Psoas muscle (tissue), 8 donors: ENCODE measurements around the gene TNS3. TPM values are rescaled to one million over a fixed set of nuclear protein-coding genes. Genes with fewer than 3 reads are reported as not detected.
A peak's percentile ranks its signal among the peaks of the same experiment; 100 is the strongest.

Experiments
- ATAC-seq, 4 donors: fragments of 200-7000 bp; cut with Tn5 transposase; one replicate each; pipeline ENCODE4 v1.9.1; 2020; ENCODE audit warnings: moderate library complexity in 3 of 4, mild to moderate bottlenecking in 2 of 4
- DNase-seq, 2 donors: peaks; one replicate each; pipeline ENCODE4 v3.0.0-alpha.2; 2020
- H3K27ac ChIP-seq: fragments of 200-600 bp; one replicate; pipeline ENCODE4 v1.8.0; 2022
- H3K27me3 ChIP-seq, 3 donors: fragments of 200-600 bp in 1 of 3; one replicate each; pipeline versions ENCODE4 v1.6.1 to v1.8.0; 2013 to 2022; ENCODE audit warnings: low read length in 2 of 3, mild to moderate bottlenecking in 2 of 3, moderate library complexity in 1 of 3; ENCODE audit not compliant: insufficient read depth in 3 of 3
- H3K36me3 ChIP-seq, 2 donors: fragments of 200-600 bp in 1 of 2; one replicate each; pipeline versions ENCODE4 v1.6.1 to v1.8.0; 2013 to 2022; ENCODE audit warnings: low read depth in 1 of 2, mild to moderate bottlenecking in 1 of 2, moderate library complexity in 1 of 2; ENCODE audit not compliant: insufficient read depth in 1 of 2
- H3K4me1 ChIP-seq: fragments of 200-600 bp; one replicate; pipeline ENCODE4 v1.8.0; 2022
- H3K4me3 ChIP-seq: fragments of 200-600 bp; one replicate; pipeline ENCODE4 v1.8.0; 2022; ENCODE audit warnings: mild to moderate bottlenecking
- H3K9me3 ChIP-seq: fragments of 200-600 bp; one replicate; pipeline ENCODE4 v1.8.0; 2022
- WGBS, 3 donors: extraction: QIAGEN DNeasy Blood & Tissue Kit; methylation state at CpG; one replicate each; pipeline versions ENCODE4 v1.1.6 to v1.1.7; 2013; 5-methylcytosine and 5-hydroxymethylcytosine counted together
- intact Hi-C, 2 donors: fragments of 100-400 bp; cut with DNase I; formaldehyde crosslinking; loops; one replicate each; pipeline versions ENCODE4 v1.11.0 to v1.14.2; 2022
- polyA plus RNA-seq, 3 donors: library from polyadenylated mRNA; stranded (reverse); fragments of 200-250 nt; gene quantifications; one replicate each; pipeline ENCODE4 v1.2.3, GENCODE V29; 2013
- total RNA-seq, 4 donors: library from RNA; stranded (reverse); fragmentation: NEBNext Ultra II Directional in 2 of 4; extraction: Animal tissue kit (Norgen Biotek cat#: 25700) in 2 of 4; gene quantifications; one replicate each; pipeline versions ENCODE4 v1.2.1 to v1.2.4, GENCODE V29; 2021 to 2023
- TF ChIP-seq, protein P1 (sequence below): fragments of 200-600 bp; IDR thresholded peaks from one replicate; pipeline ENCODE4 v1.8.0; 2022; ENCODE audit warnings: antibody characterized with exemption
- donor health status: healthy with polysubstance abuse.
- donor health status: DM: no; HTN: no; CAD: no; lungs with moderate emphysema.
- donor health status: Bipolar disorder and iron deficiency.
- donor health status: healthy.
- donor health status: DM: yes; HTN: yes; CAD: no.
- donor health status: DM: no; HTN: no; CAD: no.
- donor health status: DM: no; HTN: no; CAD: no.
- donor health status: DM: yes; HTN: yes; CAD: no.

The TNS3 gene
- total and polyA plus RNA-seq, 7 donors, result 11.5 to 75.3 (median 35.0) TPM

DNA sequence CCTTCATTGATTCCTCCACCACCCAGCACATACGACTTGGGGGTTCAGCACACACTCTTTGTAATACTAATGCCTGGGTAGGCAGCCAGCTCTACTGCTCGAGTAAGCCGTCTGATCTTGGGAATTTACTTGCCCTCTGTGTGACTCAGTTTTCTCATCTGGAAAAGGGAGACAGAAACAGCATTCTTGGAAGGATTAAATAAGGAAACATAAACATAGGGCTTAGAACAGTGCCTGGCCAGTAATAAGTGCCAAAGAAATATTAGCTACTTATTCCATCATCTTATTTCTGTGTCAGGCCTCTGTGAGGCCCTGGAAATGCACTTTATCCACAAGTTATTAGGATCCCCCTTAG is 130.1 kb downstream of the TNS3 start:
- H3K27me3 ChIP-seq, result no peaks in the 10 kb centered on the region
- H3K4me3 ChIP-seq, result peak overlapping the region; percentile 68
- WGBS, 3 donors, result 28 to 50% (median 38%) methylated on average over 3 of the region's 3 CpGs
- no peak for DNase-seq
- ATAC-seq, result no peak
- TF ChIP-seq, protein P1, sequence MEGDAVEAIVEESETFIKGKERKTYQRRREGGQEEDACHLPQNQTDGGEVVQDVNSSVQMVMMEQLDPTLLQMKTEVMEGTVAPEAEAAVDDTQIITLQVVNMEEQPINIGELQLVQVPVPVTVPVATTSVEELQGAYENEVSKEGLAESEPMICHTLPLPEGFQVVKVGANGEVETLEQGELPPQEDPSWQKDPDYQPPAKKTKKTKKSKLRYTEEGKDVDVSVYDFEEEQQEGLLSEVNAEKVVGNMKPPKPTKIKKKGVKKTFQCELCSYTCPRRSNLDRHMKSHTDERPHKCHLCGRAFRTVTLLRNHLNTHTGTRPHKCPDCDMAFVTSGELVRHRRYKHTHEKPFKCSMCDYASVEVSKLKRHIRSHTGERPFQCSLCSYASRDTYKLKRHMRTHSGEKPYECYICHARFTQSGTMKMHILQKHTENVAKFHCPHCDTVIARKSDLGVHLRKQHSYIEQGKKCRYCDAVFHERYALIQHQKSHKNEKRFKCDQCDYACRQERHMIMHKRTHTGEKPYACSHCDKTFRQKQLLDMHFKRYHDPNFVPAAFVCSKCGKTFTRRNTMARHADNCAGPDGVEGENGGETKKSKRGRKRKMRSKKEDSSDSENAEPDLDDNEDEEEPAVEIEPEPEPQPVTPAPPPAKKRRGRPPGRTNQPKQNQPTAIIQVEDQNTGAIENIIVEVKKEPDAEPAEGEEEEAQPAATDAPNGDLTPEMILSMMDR, result no peak
- intact Hi-C loops, result no loop called here
- H3K4me1 ChIP-seq, result peaks cover 44% of the 10 kb centered on the region
- H3K36me3 ChIP-seq, result no peaks in the 10 kb centered on the region
- H3K9me3 ChIP-seq, result no peaks in the 10 kb centered on the region
- peak overlapping the region; percentile 94 for H3K27ac ChIP-seq

DNA sequence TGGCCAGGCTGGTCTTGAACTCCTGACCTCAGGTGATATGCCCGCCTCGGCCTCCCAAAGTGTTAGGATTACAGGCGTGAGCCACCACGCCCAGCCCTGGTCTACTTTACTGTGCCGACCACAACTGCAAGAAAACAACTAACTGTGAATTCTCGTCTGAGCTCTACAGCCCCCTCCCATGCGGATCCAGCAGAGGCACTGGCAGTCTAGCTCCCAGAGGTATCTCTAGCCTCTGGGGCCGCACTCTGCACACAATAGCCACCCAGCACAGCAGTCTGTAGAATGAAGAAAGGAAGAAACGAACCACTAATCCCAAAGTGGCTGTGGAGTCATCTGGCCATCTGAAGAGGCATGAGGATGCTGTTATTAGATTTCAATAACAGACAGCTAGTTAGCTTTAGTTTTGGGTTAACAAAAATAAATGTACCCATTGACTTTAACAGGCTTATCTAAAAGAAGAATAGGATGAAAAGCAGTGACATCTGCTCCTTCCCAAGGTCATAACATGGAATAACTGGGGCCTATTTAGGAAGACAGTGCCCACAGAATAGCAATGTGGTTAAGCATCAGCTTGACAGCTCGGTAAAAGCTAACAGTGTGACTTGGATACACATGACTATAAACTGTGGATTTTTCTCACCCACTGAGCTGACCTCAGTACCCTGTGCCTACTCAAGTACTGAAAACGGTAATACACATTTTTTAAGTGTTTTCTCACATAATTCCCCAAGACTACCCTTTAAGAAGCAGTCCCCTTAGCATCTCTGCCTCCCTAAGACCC is 131.9 kb downstream of the TNS3 start:
- TF ChIP-seq, protein P1, result no peak
- WGBS, 3 donors, result 74 to 86% (median 83%) methylated on average over 11 of the region's 11 CpGs
- Histone ChIP-seq H3K4me3 (peak overlapping the region; percentile 68), H3K9me3 (no peaks in the 10 kb centered on the region), H3K27ac (peak overlapping the region; percentile 94), H3K4me1 (peaks cover 56% of the 10 kb centered on the region), H3K36me3 (no peaks in the 10 kb centered on the region), H3K27me3 (no peaks in the 10 kb centered on the region)
- ATAC-seq (no peak), DNase-seq (no peak)
- intact Hi-C loops, result loop anchor here (5.0 to 10.0 kb wide), 3 partner anchors 32 to 125 kb away; no protein-coding TSS in a partner anchor

DNA sequence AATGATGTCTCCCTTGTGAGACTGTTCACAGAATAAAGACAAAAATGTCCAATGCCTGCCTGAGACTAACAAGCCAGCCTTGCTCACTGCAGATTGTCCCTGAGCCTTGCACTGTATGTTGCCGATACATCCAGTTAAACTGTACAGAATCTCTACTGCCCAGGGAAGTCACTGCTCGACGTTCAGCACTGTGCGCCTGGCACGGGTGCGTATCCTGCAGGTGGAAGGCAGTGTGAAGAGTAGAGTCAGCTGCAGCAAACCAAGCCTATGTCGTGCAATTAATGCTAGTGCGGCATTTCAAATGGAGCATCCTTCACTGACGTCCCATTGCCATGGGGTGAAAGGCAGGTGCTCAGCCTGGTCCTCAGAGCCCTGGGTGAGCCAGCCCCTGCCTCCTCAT is 132.9 kb downstream of the TNS3 start:
- Histone ChIP-seq H3K27ac (peak overlapping the region; percentile 94), H3K27me3 (no peaks in the 10 kb centered on the region), H3K4me3 (no peak overlapping the region), H3K9me3 (no peaks in the 10 kb centered on the region), H3K4me1 (peaks cover 60% of the 10 kb centered on the region), H3K36me3 (no peaks in the 10 kb centered on the region)
- intact Hi-C loops, result loop anchor here (5.0 to 10.0 kb wide), 3 partner anchors 33 to 126 kb away; no protein-coding TSS in a partner anchor
- no peak for ATAC-seq
- TF ChIP-seq, protein P1, result no peak
- 73 to 90% (median 76%) methylated on average over 9 of the region's 9 CpGs for WGBS, 3 donors
- no peak for DNase-seq

DNA sequence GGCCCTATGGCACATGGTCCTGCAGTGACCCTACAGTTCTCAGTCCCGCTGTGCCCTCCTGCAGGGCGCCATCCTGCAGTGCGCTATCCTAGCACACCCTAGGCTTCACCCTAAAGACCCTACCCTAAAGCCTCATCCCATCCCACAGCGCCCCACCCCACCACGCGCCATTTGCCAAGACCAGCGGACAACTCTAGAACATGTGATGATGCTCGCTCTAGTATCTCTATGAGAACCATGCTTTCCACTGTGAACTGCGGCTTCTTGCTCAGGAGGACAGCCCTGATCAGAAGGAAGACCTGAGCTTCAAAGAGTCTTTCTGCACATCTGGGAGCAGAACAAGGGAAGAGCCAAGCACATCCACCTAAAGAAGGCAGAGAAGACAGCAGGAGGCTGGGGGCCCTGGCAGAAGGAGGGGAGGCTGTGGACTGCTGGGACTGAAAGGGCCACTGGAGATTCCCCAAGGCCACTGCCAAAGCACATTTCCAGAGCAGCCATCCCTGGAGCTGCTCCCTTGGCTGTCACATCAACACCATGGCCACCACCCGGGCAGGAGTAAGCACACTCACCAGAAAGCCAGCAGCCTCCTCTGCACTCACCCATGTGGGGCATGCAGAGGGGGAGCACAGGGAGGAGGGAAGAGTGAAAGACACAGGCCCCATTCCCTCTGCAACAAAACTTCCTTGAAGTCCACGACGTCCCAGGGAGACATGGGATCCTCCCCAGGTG is 134.1 kb downstream of the TNS3 start:
- ATAC-seq (peak in 2 of 4 donors; percentile 15 to 56), DNase-seq (no peak)
- Histone ChIP-seq H3K4me3 (no peak overlapping the region), H3K36me3 (no peaks in the 10 kb centered on the region), H3K4me1 (peaks cover 55% of the 10 kb centered on the region), H3K9me3 (no peaks in the 10 kb centered on the region), H3K27ac (peak overlapping the region; percentile 94), H3K27me3 (no peaks in the 10 kb centered on the region)
- WGBS, 3 donors, result 78 to 82% (median 78%) methylated on average over 12 of the region's 12 CpGs
- TF ChIP-seq, protein P1, result no peak
- intact Hi-C loops, result loop anchor here (5.0 to 10.0 kb wide), 3 partner anchors 35 to 127 kb away; no protein-coding TSS in a partner anchor
